ENCODE results near the gene RBP5. TPM values are rescaled to one million over a fixed set of nuclear protein-coding genes. Genes with fewer than 3 reads are reported as not detected.
A peak's percentile ranks its signal among the peaks of the same experiment; 100 is the strongest.

The RBP5 gene
- total RNA-seq, 2 experiments from 2014 or later = 0.29 to 0.42 TPM

DNA sequence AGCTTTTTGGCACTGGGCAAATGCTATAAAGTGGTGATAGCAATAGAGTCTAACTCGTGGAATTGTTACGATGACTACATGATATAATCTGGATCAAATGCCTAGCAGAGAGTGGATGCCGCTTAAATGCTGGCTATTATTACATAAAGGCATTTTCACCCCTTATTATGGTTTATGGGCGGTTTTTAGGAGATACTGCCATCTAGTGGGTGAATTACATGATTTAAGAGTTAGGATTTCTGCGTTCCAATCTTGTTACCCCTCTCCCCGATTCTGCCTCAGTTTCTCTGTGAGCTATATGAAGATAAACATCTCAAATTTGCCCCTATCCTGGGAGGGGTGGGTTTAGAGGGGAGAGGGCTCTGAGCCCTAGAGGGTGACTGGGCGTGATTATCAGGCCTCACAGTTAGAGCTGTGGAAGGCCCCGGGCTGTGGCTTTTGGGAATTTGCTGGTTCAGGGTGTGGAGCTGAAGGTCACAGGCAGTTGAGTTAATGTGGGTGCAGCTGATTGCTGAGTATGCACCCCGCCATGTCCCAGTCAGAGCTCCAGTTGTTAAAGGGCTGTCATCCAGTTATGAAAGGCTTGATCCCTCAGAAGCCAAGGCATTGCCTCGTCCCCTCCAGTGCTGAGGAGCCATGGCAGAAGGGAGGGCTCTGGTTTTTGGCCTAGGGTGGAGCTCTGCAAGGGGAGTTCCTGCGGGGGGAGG lies 15.9 kb upstream of the RBP5 start:
- ChIA-PET POLR2A (no interaction called here), CTCF (interaction anchor here (0.7 to 2.9 kb wide), 9 partner anchors 10 to 200 kb away, joined by 3 to 15 read pairs (median 4); partner anchors contain the start of gene PEX5)
- Mint-ChIP-seq H3K4me3 (no peak overlapping the region), H3K27ac (no peak overlapping the region), H3K4me1 (ENCODE audit: low read depth) (peaks cover 10% of the 10 kb centered on the region), H3K9me3 (ENCODE audit: insufficient read depth) (no peaks in the 10 kb centered on the region), H3K27me3 (ENCODE audit: low read depth) (no peaks in the 10 kb centered on the region), H3K36me3 (ENCODE audit: low read depth) (peaks cover 66% of the 10 kb centered on the region)
- peak; percentile 46 for ATAC-seq
- no peak for DNase-seq

DNA sequence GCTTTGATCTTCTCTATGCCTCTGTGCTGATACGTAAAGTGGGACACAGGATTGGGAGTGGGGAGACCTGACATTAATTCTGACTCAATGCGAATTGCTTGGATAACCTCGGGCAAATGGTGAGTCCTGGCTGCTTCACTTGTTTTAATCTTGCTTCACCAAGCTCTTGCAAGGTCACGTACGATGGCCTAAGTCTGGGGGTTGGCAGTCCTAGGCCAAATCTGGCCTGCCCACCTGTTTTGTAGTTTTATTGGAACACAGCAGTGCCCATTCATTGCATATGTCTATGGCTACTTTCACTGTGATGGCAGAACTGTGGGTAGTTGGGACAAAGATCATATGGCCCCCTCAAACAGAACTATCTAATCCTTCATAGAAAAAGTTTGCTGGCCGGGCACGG lies 14.9 kb upstream of the RBP5 start:
- peaks cover 64% of the 10 kb centered on the region for H3K36me3 Mint-ChIP-seq (ENCODE audit: low read depth)
- no peaks in the 10 kb centered on the region for H3K9me3 Mint-ChIP-seq (ENCODE audit: insufficient read depth)
- CTCF ChIA-PET = interaction anchor here (1.7 to 2.9 kb wide), 2 partner anchors 10 to 11 kb away, joined by 5 to 15 read pairs; no protein-coding TSS in a partner anchor
- H3K27ac Mint-ChIP-seq = no peak overlapping the region
- peaks cover 7% of the 10 kb centered on the region for H3K4me1 Mint-ChIP-seq (ENCODE audit: low read depth)
- POLR2A ChIA-PET = no interaction called here
- H3K27me3 Mint-ChIP-seq (ENCODE audit: low read depth) = no peaks in the 10 kb centered on the region
- H3K4me3 Mint-ChIP-seq = no peak overlapping the region
- no peak for DNase-seq
- ATAC-seq = no peak

DNA sequence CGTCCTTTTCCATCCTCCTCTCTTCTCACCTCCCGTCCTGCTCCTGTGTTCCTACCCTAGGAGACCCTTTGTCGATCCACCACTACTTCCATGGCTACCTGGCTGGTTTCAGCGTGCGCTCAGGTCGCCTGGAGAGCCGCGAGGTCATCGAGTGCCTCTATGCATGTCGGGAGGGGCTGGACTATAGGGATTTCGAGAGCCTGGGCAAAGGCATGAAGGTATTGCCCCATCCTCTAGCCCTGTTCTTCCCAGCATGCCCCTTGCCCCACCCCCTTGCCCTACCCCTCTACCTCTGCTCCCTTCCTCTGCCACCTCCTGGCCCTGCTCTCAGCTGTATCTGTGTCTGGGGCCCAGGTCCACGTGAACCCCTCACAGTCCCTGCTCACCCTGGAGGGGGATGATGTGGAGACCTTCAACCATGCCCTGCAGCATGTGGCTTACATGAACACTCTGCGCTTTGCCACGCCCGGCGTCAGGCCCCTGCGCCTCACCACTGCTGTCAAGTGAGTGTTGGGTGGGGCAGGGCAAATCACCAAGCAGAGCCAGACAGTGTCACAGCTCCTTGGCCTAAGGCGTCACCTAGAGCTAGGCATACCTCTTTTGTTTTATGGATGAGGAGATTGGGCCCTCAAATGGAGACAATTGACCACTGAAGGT lies 14.2 kb upstream of the RBP5 start:
- peaks cover 62% of the 10 kb centered on the region for H3K36me3 Mint-ChIP-seq (ENCODE audit: low read depth)
- POLR2A ChIA-PET = no interaction called here

DNA sequence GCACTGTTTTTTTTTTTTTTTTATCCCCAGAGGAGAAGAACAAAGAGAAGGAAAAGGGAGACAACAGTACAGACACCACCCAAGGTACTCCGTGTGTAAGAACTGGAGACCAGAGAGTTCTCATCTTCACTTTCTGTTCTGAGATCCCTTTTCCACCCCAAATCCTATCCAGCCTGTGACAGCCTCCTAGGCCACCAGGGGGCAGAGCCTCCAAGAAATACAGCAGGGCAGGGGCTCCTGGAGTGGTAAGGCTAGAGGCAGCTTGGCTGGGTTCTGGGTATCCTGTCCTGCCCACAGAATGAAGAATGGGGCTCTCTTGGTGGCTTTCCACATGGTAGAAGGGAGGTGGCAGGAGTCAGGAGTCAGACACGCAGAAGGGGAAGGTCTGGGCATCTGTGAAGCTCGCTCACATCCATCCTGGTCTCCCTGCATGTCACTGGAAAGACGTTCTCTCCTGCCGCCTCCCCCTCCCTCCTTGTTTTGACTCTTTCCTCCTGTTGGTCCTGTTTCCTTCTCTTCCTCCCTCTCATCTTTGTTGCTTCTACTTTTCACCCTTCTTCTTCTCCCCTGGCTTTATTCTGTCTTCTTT lies 13.5 kb upstream of the RBP5 start:
- no peaks in the 10 kb centered on the region for H3K27me3 Mint-ChIP-seq (ENCODE audit: low read depth)
- ChIA-PET POLR2A (interaction anchor here (0.6 kb wide), 1 partner anchor 20 kb away, joined by 3 read pairs; no protein-coding TSS in a partner anchor), CTCF (interaction anchor here (0.6 to 2.9 kb wide), 10 partner anchors 9 to 496 kb away, joined by 3 to 12 read pairs (median 4); partner anchors contain the start of gene PEX5)
- H3K27ac Mint-ChIP-seq = peak overlapping the region; percentile 23
- H3K9me3 Mint-ChIP-seq (ENCODE audit: insufficient read depth) = no peaks in the 10 kb centered on the region
- H3K36me3 Mint-ChIP-seq (ENCODE audit: low read depth) = peaks cover 68% of the 10 kb centered on the region
- no peak overlapping the region for H3K4me3 Mint-ChIP-seq
- DNase-seq (peak; percentile 69), ATAC-seq (peak; percentile 75)
- H3K4me1 Mint-ChIP-seq (ENCODE audit: low read depth) = no peaks in the 10 kb centered on the region

More for the DNA sequence above, 14.2 kb upstream of the RBP5 start:
- DNase-seq = no peak
- CTCF ChIA-PET = interaction anchor here (0.7 to 2.9 kb wide), 8 partner anchors 8 to 51 kb away, joined by 3 to 12 read pairs (median 4); partner anchors contain the start of gene PEX5
- ATAC-seq = no peak
- H3K4me1 Mint-ChIP-seq (ENCODE audit: low read depth) = peaks cover under 1% of the 10 kb centered on the region
- H3K4me3 Mint-ChIP-seq = no peak overlapping the region
- H3K27me3 Mint-ChIP-seq (ENCODE audit: low read depth) = no peaks in the 10 kb centered on the region
- no peak overlapping the region for H3K27ac Mint-ChIP-seq
- H3K9me3 Mint-ChIP-seq (ENCODE audit: insufficient read depth) = no peaks in the 10 kb centered on the region

DNA sequence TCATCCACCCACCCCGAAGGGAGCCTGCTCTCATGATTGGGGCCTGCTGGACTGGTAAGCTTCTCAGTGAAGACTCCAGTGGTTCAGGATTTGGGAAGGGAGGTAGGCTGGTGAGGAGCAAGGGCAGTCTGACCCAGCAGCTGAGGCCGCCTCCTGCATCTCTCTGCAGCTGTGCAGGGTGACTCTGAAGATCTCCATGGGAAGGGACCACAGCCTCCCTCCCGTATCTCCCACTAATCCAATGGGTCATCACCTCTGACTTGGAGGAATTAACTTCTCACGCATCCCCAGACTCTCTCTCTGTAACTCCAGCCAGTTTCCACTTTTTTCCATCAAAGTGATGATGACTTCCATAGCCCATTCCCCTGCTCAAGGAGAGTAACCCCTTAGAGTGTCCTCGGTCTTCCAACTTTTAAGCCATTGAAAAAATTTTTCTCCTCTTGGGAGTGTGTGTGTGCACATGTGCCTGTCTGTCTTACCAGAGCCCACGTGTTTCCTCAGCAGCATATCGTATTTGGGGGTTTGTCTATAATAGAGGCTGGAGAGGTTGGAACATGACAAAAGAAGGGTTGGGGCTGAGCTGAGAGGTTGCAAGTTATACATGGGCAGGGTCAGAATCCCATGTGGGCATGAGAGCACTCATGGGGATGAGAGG lies 12.8 kb upstream of the RBP5 start:
- ATAC-seq (no peak), DNase-seq (no peak)
- Mint-ChIP-seq H3K27me3 (ENCODE audit: low read depth) (no peaks in the 10 kb centered on the region), H3K4me1 (ENCODE audit: low read depth) (no peaks in the 10 kb centered on the region), H3K27ac (peak overlapping the region; percentile 23), H3K36me3 (ENCODE audit: low read depth) (peaks cover 68% of the 10 kb centered on the region), H3K4me3 (no peak overlapping the region), H3K9me3 (ENCODE audit: insufficient read depth) (no peaks in the 10 kb centered on the region)
- CTCF ChIA-PET = interaction anchor here (0.6 to 2.9 kb wide), 7 partner anchors 10 to 498 kb away, joined by 3 to 12 read pairs (median 4); partner anchors contain the start of gene PEX5
- POLR2A ChIA-PET = interaction anchor here (0.6 kb wide), 1 partner anchor 21 kb away, joined by 3 read pairs; no protein-coding TSS in a partner anchor

DNA sequence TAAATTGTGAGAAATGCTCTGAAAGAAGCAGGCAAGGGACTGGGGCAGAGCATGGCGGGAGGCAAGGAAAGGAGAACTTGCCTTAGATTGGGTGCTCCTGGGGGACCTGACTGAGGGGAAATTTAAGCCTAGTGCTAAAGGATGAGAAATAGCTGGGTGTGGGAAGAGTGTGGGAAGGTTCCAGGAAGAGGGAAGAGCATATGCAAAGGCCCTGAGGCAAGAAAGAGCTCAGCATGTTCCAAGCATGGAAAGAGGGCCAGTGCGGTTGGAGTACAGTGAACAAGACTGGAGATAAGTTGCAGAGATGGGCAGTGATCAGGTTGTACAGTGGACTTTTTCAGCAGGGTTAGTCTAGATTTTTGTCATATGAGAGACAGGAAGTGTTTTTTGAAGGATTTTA lies 10.5 kb upstream of the RBP5 start:
- peaks cover 77% of the 10 kb centered on the region for H3K36me3 Mint-ChIP-seq (ENCODE audit: low read depth)
- no peaks in the 10 kb centered on the region for H3K27me3 Mint-ChIP-seq (ENCODE audit: low read depth)
- H3K4me1 Mint-ChIP-seq (ENCODE audit: low read depth) = no peaks in the 10 kb centered on the region
- no peak overlapping the region for H3K27ac Mint-ChIP-seq
- no peak for ATAC-seq
- POLR2A ChIA-PET = no interaction called here
- no peaks in the 10 kb centered on the region for H3K9me3 Mint-ChIP-seq (ENCODE audit: insufficient read depth)
- CTCF ChIA-PET = interaction anchor here (1.4 kb wide), 1 partner anchor 26 kb away, joined by 3 read pairs; no protein-coding TSS in a partner anchor
- no peak for DNase-seq
- no peak overlapping the region for H3K4me3 Mint-ChIP-seq

DNA sequence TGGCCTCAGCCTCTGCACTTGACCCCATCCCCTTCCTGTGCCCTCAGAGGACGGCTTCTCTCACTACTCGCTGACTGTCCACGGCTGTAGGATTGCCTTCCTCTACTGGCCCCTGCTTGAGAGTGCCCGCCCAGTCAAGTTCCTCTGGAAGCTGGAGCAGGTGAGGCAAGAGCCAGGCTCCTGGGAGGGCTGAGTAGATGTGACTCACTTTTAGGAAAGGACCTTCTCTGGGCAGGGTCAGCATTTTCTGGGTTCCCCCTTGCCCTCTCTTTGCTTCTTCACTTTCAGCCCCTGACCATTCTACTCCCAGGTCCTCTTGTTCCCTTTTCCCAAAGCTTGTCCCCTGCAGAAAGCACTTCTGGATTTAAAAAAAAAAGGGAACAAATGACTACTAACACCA lies 9.2 kb upstream of the RBP5 start:
- ChIA-PET POLR2A (interaction anchor here (0.6 kb wide), 1 partner anchor 224 kb away, joined by 3 read pairs; no protein-coding TSS in a partner anchor), CTCF (no interaction called here)
- Mint-ChIP-seq H3K4me1 (ENCODE audit: low read depth) (peaks cover 6% of the 10 kb centered on the region), H3K27ac (no peak overlapping the region), H3K4me3 (no peak overlapping the region), H3K27me3 (ENCODE audit: low read depth) (no peaks in the 10 kb centered on the region), H3K36me3 (ENCODE audit: low read depth) (peaks cover 80% of the 10 kb centered on the region), H3K9me3 (ENCODE audit: insufficient read depth) (no peaks in the 10 kb centered on the region)
- DNase-seq = no peak
- ATAC-seq = no peak

DNA sequence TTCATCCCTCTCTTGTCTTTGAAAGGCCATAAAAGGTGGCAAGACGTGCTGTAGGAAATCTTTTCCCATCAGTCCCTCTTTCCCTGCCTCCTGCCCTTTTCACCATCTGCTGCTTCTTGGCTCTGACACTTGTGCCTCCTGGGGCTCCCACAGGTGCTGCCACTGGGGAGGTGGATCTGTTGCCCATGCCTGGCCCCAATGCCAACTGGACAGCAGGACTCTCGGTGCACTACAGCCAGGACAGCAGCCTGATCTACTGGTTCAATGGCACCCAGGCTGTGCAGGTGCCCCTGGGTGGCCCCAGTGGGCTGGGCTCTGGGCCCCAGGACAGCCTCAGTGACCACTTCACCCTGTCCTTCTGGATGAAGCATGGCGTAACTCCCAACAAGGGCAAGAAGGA lies 8.0 kb upstream of the RBP5 start:
- no peak for ATAC-seq
- Mint-ChIP-seq H3K27me3 (ENCODE audit: low read depth) (no peaks in the 10 kb centered on the region), H3K27ac (no peak overlapping the region), H3K9me3 (ENCODE audit: insufficient read depth) (no peaks in the 10 kb centered on the region), H3K4me3 (no peak overlapping the region), H3K36me3 (ENCODE audit: low read depth) (peaks cover 82% of the 10 kb centered on the region), H3K4me1 (ENCODE audit: low read depth) (peaks cover 18% of the 10 kb centered on the region)
- POLR2A ChIA-PET = no interaction called here
- DNase-seq = no peak
- CTCF ChIA-PET = no interaction called here

DNA sequence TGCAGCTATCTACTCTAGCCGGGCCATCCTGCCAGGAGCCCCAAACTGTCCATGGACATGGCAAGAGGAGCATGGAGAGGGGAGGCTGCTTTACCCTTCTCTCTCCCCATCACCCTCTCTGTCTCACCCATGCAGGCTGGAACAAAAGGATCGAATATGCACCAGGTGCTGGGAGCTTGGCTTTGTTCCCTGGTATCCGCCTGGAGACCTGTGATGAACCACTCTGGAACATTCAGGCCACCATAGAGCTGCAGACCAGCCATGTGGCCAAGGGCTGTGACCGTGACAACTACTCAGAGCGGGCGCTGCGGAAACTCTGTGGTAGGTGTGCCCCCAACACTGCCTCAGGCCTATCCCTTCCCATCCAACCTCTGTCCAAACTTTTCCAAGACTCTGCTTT lies 7.4 kb upstream of the RBP5 start:
- ChIA-PET CTCF (no interaction called here), POLR2A (no interaction called here)
- DNase-seq (no peak), ATAC-seq (no peak)
- H3K36me3 Mint-ChIP-seq (ENCODE audit: low read depth) = peaks cover 77% of the 10 kb centered on the region
- no peaks in the 10 kb centered on the region for H3K9me3 Mint-ChIP-seq (ENCODE audit: insufficient read depth)
- no peak overlapping the region for H3K4me3 Mint-ChIP-seq
- H3K27ac Mint-ChIP-seq = no peak overlapping the region
- peaks cover 24% of the 10 kb centered on the region for H3K4me1 Mint-ChIP-seq (ENCODE audit: low read depth)
- H3K27me3 Mint-ChIP-seq (ENCODE audit: low read depth) = no peaks in the 10 kb centered on the region

DNA sequence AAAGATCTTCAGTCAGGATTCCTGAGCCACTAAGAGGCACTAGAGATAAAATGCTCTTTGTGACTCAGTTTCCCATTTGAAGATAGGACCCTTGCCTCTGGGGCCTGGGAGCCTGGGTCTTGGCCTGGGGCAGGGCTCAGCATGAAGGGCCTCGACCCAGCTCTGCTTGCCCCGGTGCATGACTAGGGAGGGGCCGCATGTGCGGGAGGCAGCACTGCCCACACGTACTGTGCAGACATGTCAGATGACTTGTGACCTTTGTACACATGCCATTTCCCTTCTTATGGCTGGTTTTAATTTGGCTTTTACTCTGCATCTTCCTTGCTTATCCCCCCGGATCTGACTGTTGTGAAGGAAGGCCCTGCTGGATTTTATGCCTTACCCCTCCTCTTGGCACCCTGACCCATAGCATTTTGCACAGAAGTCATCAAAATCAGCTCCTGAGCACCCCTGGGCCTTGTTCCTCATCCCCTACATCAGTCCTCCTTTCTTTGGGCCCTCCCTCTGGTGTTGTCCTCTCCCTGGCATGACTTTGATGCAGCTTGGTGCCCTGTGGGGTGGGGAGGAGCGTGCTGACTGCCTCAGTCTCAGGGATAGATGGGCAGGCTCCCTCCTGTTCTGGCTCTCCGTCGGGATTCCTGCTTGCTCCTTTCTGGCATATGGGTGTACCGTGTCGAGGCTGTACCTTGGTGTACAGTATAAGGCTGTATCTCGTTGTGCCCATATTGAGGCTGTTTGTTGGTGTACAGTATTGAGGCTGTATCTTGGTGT lies 5.9 kb upstream of the RBP5 start:
- H3K4me3 Mint-ChIP-seq = no peak overlapping the region
- ChIA-PET POLR2A (interaction anchor here (0.6 kb wide), 1 partner anchor 19 kb away, joined by 3 read pairs; no protein-coding TSS in a partner anchor), CTCF (no interaction called here)
- no peaks in the 10 kb centered on the region for H3K9me3 Mint-ChIP-seq (ENCODE audit: insufficient read depth)
- H3K27me3 Mint-ChIP-seq (ENCODE audit: low read depth) = no peaks in the 10 kb centered on the region
- no peak for ATAC-seq
- peaks cover 69% of the 10 kb centered on the region for H3K36me3 Mint-ChIP-seq (ENCODE audit: low read depth)
- no peak for DNase-seq
- peaks cover 27% of the 10 kb centered on the region for H3K4me1 Mint-ChIP-seq (ENCODE audit: low read depth)
- H3K27ac Mint-ChIP-seq = no peak overlapping the region

DNA sequence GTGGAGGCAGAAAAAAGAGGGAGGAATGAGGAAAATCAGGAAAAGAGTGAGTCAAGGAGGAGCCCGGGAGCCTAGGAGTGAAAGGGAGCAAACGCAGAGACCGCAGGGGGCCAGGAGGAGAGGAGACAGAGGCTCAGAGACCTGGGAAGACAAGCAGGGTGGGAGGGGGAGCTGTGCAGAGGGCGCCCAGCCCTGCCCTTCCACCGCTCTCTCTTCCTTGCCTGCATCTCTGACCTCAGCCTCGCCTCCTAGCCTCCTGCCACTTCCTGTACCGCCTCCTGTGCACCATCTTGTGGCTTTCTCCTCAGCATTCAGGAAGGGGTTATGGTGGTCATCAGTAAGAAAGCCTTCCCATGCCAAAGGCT lies 2.8 kb upstream of the RBP5 start:
- Mint-ChIP-seq H3K27ac (peak overlapping the region; percentile 87), H3K27me3 (ENCODE audit: low read depth) (no peaks in the 10 kb centered on the region), H3K4me1 (ENCODE audit: low read depth) (peaks cover 34% of the 10 kb centered on the region), H3K9me3 (ENCODE audit: insufficient read depth) (no peaks in the 10 kb centered on the region), H3K4me3 (peak overlapping the region; percentile 92), H3K36me3 (ENCODE audit: low read depth) (peaks cover 45% of the 10 kb centered on the region)
- peak; percentile 77 for DNase-seq
- CTCF ChIA-PET = interaction anchor here (1.8 to 3.5 kb wide), 2 partner anchors 11 to 18 kb away, joined by 6 to 15 read pairs; no protein-coding TSS in a partner anchor
- POLR2A ChIA-PET = interaction anchor here (2.6 kb wide), 1 partner anchor 187 kb away, joined by 12 read pairs; the partner anchor contains the start of genes C12orf57 and RNU7-1
- ATAC-seq = peak; percentile 49
